ENCODE data around the gene KRT20. TPM values are rescaled to one million over a fixed set of nuclear protein-coding genes. Genes with fewer than 3 reads are reported as not detected.

Gene KRT20
- total RNA-seq, 1 experiment from 2014 or later, result not detected

DNA sequence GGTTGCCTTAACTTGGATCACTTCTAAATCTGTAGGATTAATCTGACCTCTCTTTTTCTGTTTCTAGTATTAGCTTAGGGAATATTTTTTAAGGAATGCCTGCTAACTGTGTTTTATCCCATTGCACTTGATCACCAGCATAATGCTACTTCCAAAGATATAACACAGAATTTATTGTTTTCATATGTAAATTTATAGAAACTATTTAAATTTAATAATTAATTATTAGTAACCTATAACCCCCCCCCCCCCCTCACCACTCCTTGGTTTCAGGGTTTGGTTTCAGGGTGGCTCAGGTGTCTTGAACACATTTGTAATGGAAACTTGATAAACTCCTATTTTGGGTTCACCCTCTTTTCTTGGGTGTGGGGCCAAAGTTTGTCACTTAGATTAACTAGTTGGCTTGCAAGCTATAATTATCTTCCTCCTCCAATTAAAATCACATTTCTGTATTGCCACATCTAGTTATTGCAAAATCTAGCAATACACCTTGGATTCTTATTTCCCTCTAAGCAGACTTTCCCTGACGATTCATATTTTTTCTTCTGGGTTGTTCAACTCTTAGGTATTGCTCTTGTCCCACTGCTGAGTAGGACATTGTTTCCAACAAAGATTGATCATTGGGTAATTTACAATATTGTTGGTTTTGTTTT lies 36.3 kb downstream of the KRT20 start:
- Histone ChIP-seq H3K27me3 (replicated peaks; ENCODE audit: insufficient read depth, low read depth, low read length, poor library complexity) (no peaks in the 10 kb centered on the region), H3K27ac (ENCODE audit: low read depth, low read length, poor library complexity, severe bottlenecking) (no peak overlapping the region), H3K9me3 (ENCODE audit: low read depth, low read length, poor library complexity, severe bottlenecking) (no peaks in the 10 kb centered on the region), H3K4me3 (ENCODE audit: low read depth, low read length, poor library complexity, severe bottlenecking) (no peak overlapping the region), H3K4me1 (ENCODE audit: insufficient read depth, low read length, poor library complexity, severe bottlenecking) (no peaks in the 10 kb centered on the region), H3K36me3 (ENCODE audit: insufficient read depth, low read length, poor library complexity, severe bottlenecking) (no peaks in the 10 kb centered on the region)
- POLR2A ChIA-PET (ENCODE audit: low non-redundant PET), result no interaction called here
- CTCF ChIA-PET, result no interaction called here
- TF ChIP-seq EZH2 (IDR thresholded peaks at IDR 0.05; ENCODE audit: borderline replicate concordance, low read depth, low read length, poor library complexity, severe bottlenecking), result no peak
- TF ChIP-seq, protein P1, sequence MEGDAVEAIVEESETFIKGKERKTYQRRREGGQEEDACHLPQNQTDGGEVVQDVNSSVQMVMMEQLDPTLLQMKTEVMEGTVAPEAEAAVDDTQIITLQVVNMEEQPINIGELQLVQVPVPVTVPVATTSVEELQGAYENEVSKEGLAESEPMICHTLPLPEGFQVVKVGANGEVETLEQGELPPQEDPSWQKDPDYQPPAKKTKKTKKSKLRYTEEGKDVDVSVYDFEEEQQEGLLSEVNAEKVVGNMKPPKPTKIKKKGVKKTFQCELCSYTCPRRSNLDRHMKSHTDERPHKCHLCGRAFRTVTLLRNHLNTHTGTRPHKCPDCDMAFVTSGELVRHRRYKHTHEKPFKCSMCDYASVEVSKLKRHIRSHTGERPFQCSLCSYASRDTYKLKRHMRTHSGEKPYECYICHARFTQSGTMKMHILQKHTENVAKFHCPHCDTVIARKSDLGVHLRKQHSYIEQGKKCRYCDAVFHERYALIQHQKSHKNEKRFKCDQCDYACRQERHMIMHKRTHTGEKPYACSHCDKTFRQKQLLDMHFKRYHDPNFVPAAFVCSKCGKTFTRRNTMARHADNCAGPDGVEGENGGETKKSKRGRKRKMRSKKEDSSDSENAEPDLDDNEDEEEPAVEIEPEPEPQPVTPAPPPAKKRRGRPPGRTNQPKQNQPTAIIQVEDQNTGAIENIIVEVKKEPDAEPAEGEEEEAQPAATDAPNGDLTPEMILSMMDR (conservative IDR thresholded peaks at IDR 0.05; ENCODE audit: low read depth, low read length), result no peak
- intact Hi-C loops (cut with micrococcal nuclease; ENCODE audit: unreplicated experiment), result no loop called here
- no TSS peak for BruUV-seq (replicated peaks)
- DNase-seq (ENCODE audit: low spot score), result no peak

DNA sequence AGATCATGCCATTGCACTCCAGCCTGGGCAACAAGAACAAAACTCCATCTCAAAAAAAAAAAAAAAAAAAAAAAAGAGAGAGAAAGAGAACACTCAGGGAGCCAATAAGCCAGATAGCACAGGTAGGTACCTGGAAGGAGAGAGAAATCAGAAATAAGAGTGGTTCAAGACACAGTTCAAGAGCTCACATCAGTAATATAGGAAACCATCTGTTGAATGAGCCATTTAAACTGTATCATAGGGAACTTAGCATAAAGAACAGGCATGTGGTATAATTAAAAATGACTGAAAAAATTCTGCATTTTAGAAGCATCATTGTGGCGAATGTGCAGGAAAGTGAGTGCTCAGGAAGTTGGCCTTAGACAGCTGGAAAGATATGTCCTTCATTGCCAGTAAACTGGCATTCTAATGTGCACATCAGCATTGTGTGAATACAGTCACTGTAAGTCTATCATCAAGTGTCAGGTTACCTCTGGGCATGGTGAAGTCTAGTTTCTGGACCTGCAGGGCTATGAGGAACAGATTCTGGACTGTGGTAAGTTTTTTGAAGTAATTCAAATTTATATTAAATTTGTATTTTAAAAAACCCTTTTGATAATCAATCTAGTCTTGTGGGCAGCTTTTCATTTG lies 38.4 kb downstream of the KRT20 start:
- ChIA-PET POLR2A (ENCODE audit: low non-redundant PET) (no interaction called here), CTCF (interaction anchor here (0.6 kb wide), 1 partner anchor 802 kb away, joined by 5 read pairs; no protein-coding TSS in a partner anchor)
- H3K36me3 ChIP-seq (ENCODE audit: insufficient read depth, low read length, poor library complexity, severe bottlenecking), result no peaks in the 10 kb centered on the region
- no peaks in the 10 kb centered on the region for H3K4me1 ChIP-seq (ENCODE audit: insufficient read depth, low read length, poor library complexity, severe bottlenecking)
- no peaks in the 10 kb centered on the region for H3K27me3 ChIP-seq (replicated peaks; ENCODE audit: insufficient read depth, low read depth, low read length, poor library complexity)
- H3K27ac ChIP-seq (ENCODE audit: low read depth, low read length, poor library complexity, severe bottlenecking), result no peak overlapping the region
- no peak overlapping the region for H3K4me3 ChIP-seq (ENCODE audit: low read depth, low read length, poor library complexity, severe bottlenecking)
- no peaks in the 10 kb centered on the region for H3K9me3 ChIP-seq (ENCODE audit: low read depth, low read length, poor library complexity, severe bottlenecking)
- DNase-seq (ENCODE audit: low spot score), result no peak
- intact Hi-C loops (cut with micrococcal nuclease; ENCODE audit: unreplicated experiment), result no loop called here
- no peak for TF ChIP-seq EZH2 (IDR thresholded peaks at IDR 0.05; ENCODE audit: borderline replicate concordance, low read depth, low read length, poor library complexity, severe bottlenecking)
- TF ChIP-seq, protein P1 (conservative IDR thresholded peaks at IDR 0.05; ENCODE audit: low read depth, low read length), result no peak
- no TSS peak for BruUV-seq (replicated peaks)

DNA sequence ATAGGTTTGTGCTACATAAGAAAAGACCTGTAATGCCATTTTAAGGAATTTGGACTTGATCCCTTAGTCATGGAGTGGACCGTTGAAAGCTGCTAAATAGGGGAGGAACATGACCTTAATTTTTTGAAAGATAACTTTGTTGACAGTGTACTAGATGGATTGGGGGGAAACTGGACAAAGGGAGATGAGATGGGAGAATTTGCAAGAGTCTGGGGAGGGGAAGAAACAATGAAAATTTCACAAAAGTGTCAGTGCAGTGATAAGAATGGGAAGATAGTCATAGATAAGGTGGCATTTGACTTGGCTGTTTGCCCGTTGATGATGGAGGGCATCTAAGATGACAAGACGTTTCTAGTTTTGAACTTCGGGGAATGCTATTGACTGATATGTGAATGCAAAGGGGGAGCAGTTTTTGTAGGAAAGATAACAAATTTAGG lies 40.4 kb downstream of the KRT20 start:
- DNase-seq (ENCODE audit: low spot score), result no peak
- CTCF ChIA-PET, result no interaction called here
- no peaks in the 10 kb centered on the region for H3K27me3 ChIP-seq (replicated peaks; ENCODE audit: insufficient read depth, low read depth, low read length, poor library complexity)

More for the DNA sequence above, 40.4 kb downstream of the KRT20 start:
- Histone ChIP-seq H3K4me1 (ENCODE audit: insufficient read depth, low read length, poor library complexity, severe bottlenecking) (no peaks in the 10 kb centered on the region), H3K27ac (ENCODE audit: low read depth, low read length, poor library complexity, severe bottlenecking) (no peak overlapping the region), H3K4me3 (ENCODE audit: low read depth, low read length, poor library complexity, severe bottlenecking) (no peak overlapping the region), H3K9me3 (ENCODE audit: low read depth, low read length, poor library complexity, severe bottlenecking) (no peaks in the 10 kb centered on the region), H3K36me3 (ENCODE audit: insufficient read depth, low read length, poor library complexity, severe bottlenecking) (no peaks in the 10 kb centered on the region)
- intact Hi-C loops (cut with micrococcal nuclease; ENCODE audit: unreplicated experiment), result no loop called here
- POLR2A ChIA-PET (ENCODE audit: low non-redundant PET), result no interaction called here
- BruUV-seq (replicated peaks), result no TSS peak
- TF ChIP-seq, protein P1 (conservative IDR thresholded peaks at IDR 0.05; ENCODE audit: low read depth, low read length), result no peak
- no peak for TF ChIP-seq EZH2 (IDR thresholded peaks at IDR 0.05; ENCODE audit: borderline replicate concordance, low read depth, low read length, poor library complexity, severe bottlenecking)
